Measurements from ENCODE around the gene MSH5. TPM values are rescaled to one million over a fixed set of nuclear protein-coding genes. Genes with fewer than 3 reads are reported as not detected.

MSH5 gene
- total and polyA plus RNA-seq, 2 of the 13 experiments (the other 11 are each of a cell fraction or from before 2014, with no cell fraction given), result 10.2 to 38.7 TPM

DNA sequence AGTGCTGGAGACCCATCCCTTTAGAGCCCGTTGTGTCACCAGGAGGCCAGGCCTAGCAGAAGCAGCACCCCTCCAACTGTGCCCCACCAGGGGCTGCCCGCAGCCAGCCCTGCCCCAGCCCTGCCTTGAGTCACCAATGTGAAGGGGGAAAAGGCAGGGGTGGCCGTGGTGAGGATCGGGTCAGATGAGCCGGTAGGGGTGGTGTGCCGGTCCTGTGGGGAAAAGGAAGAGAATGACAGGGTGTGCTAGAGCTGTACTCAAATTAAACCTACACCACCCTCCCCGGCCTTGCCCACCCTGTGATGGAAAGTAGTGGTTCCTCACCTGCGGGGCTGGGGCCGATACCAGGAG is 25.7 kb downstream of the MSH5 start (continued):
- TF ChIP-seq SALL2 (CRISPR knock-in tag; IDR thresholded peaks at IDR 0.05) (no peak), EHMT2 (IDR thresholded peaks at IDR 0.05; ENCODE audit: borderline replicate concordance, low read depth, low read length) (no peak), ZNF333 (CRISPR knock-in tag; IDR thresholded peaks at IDR 0.05; ENCODE audit: borderline replicate concordance) (0 out of 2 replicates have a peak, but pooled peaks have one; percentile 7), NKX3-1 (CRISPR knock-in tag; IDR thresholded peaks at IDR 0.05) (no peak), NFE2 (CRISPR knock-in tag; IDR thresholded peaks at IDR 0.05) (no peak), FOXC1 (CRISPR knock-in tag; IDR thresholded peaks at IDR 0.05; ENCODE audit: borderline replicate concordance) (no peak)
- TF ChIP-seq, protein P1, sequence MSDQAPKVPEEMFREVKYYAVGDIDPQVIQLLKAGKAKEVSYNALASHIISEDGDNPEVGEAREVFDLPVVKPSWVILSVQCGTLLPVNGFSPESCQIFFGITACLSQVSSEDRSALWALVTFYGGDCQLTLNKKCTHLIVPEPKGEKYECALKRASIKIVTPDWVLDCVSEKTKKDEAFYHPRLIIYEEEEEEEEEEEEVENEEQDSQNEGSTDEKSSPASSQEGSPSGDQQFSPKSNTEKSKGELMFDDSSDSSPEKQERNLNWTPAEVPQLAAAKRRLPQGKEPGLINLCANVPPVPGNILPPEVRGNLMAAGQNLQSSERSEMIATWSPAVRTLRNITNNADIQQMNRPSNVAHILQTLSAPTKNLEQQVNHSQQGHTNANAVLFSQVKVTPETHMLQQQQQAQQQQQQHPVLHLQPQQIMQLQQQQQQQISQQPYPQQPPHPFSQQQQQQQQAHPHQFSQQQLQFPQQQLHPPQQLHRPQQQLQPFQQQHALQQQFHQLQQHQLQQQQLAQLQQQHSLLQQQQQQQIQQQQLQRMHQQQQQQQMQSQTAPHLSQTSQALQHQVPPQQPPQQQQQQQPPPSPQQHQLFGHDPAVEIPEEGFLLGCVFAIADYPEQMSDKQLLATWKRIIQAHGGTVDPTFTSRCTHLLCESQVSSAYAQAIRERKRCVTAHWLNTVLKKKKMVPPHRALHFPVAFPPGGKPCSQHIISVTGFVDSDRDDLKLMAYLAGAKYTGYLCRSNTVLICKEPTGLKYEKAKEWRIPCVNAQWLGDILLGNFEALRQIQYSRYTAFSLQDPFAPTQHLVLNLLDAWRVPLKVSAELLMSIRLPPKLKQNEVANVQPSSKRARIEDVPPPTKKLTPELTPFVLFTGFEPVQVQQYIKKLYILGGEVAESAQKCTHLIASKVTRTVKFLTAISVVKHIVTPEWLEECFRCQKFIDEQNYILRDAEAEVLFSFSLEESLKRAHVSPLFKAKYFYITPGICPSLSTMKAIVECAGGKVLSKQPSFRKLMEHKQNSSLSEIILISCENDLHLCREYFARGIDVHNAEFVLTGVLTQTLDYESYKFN (CRISPR knock-in tag; conservative IDR thresholded peaks at IDR 0.05), result 0 out of 2 replicates have a peak, but pooled peaks have one; percentile 0

DNA sequence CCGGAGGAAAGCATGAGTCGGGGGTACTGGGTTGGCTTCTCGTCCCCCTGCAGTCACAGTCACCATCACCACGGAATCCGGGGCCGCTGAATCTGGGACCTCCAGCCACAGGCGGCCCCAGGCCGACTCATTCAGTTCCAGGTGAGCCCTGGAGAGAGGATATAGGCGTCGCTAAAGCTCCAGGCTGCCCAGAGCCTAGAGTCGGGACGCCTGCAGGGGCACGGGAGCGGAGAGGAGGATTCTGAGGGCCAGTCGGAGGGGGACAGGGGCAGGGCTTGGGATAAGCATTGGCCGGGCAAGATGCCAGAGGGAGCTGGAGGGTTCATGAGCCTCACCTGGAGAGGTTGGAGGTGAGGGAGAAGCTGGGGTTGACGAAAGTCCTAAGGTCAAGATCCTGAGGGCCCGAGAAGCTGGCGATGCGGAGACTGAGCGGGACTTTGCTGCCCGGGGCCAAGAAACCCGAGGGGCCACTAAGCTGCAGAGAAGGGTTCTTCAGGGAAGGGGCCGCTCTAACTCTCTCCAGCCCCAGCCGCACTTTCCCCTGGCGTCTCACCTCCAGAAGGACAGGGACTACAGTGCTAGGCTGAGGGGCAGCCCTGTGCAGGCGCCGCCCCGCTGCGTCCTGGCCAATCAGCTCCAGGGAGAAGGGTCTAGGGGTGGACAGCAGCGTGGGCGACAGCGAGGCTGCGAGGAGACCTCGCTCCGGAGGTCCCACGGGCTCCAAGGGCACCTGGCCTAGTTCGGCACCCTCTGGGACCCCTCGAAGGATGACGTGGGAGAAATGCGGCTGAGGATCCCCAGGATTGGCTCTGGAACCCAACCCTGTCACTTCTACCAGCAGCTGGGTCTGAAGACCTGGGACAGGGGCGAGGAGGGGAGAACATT is 26.3 kb downstream of the MSH5 start:
- Histone ChIP-seq H3K79me2 (ENCODE audit: insufficient read depth, low read length) (no peaks in the 10 kb centered on the region), H3K4me3 (replicated peaks in 1 of 3; ENCODE audit: insufficient read depth in 1 of 3, low read depth in 2 of 3, low read length in 3 of 3) (peak overlapping the region; percentile 46 to 74 (median 56)), H3K36me3 (replicated peaks in 1 of 2; ENCODE audit: control insufficient read depth in 1 of 2, insufficient read depth in 2 of 2, low read length in 2 of 2) (peaks cover 0 to 1% of the 10 kb centered on the region in 2 experiments; a peak in 1 of 5 replicates), H4K20me1 (ENCODE audit: insufficient read depth, low read length) (no peaks in the 10 kb centered on the region), H3K27ac (ENCODE audit: extremely low read length, insufficient read depth, low read length) (no peak overlapping the region), H3K27me3 (ENCODE audit: control insufficient read depth in 1 of 2, insufficient read depth in 2 of 2, low read length in 2 of 2) (no peaks in the 10 kb centered on the region), H3K9me3 (ENCODE audit: low read length) (no peaks in the 10 kb centered on the region), H3K4me2 (ENCODE audit: low read depth, low read length) (peak overlapping the region; percentile 90), H3K4me1 (ENCODE audit: insufficient read depth, low read length) (peaks cover 50% of the 10 kb centered on the region), H2AFZ (ENCODE audit: low read length) (no peak overlapping the region), H3K9ac (ENCODE audit: insufficient read depth, low read depth, low read length) (peak overlapping the region; percentile 66)
- 21% methylated on average over 42 of the region's 42 CpGs for WGBS (ENCODE audit: low lambda C conversion rate)
- CTCF ChIA-PET (ENCODE audit: low intra/inter-chr PET ratio, low total read pairs), result interaction anchor here (0.9 kb wide), 1 partner anchor 36 kb away, joined by 4 read pairs; no protein-coding TSS in a partner anchor
- no TSS peak for BruUV-seq (replicated peaks)
- DNase-seq (ENCODE audit: low spot score) (peak; percentile 67), FAIRE-seq (peak; percentile 84), ATAC-seq (peak; percentile 95)
- in situ Hi-C loops (cut with HindIII; ENCODE audit: extremely low pct_ligation_motif_present, low pct_unique_long_range_greater_than_20kb), result loop anchor here (5.0 kb wide), 2 partner anchors 34 to 84 kb away; partner anchors contain the start of gene LY6G5C
- POLR2A ChIA-PET, result interaction anchor here (0.7 to 2.3 kb wide), 37 partner anchors 9 to 155 kb away, joined by 3 to 172 read pairs (median 5); partner anchors contain the start of genes ABHD16A, APOM, BAG6 and C6orf47
- intact Hi-C loops (cut with micrococcal nuclease; ENCODE audit: unreplicated experiment), result no loop called here
- TF ChIP-seq ZNF33B (CRISPR knock-in tag; IDR thresholded peaks at IDR 0.05) (peak; percentile 90), SOX5 (CRISPR knock-in tag; IDR thresholded peaks at IDR 0.05; ENCODE audit: borderline replicate concordance) (peak; percentile 48), ZNF619 (CRISPR knock-in tag; IDR thresholded peaks at IDR 0.05) (no peak)
- TF ChIP-seq, protein P2, sequence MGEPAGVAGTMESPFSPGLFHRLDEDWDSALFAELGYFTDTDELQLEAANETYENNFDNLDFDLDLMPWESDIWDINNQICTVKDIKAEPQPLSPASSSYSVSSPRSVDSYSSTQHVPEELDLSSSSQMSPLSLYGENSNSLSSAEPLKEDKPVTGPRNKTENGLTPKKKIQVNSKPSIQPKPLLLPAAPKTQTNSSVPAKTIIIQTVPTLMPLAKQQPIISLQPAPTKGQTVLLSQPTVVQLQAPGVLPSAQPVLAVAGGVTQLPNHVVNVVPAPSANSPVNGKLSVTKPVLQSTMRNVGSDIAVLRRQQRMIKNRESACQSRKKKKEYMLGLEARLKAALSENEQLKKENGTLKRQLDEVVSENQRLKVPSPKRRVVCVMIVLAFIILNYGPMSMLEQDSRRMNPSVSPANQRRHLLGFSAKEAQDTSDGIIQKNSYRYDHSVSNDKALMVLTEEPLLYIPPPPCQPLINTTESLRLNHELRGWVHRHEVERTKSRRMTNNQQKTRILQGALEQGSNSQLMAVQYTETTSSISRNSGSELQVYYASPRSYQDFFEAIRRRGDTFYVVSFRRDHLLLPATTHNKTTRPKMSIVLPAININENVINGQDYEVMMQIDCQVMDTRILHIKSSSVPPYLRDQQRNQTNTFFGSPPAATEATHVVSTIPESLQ (CRISPR knock-in tag; conservative IDR thresholded peaks at IDR 0.05), result no peak; the same call in 1 of the 2 replicates
- TF ChIP-seq, protein P3, sequence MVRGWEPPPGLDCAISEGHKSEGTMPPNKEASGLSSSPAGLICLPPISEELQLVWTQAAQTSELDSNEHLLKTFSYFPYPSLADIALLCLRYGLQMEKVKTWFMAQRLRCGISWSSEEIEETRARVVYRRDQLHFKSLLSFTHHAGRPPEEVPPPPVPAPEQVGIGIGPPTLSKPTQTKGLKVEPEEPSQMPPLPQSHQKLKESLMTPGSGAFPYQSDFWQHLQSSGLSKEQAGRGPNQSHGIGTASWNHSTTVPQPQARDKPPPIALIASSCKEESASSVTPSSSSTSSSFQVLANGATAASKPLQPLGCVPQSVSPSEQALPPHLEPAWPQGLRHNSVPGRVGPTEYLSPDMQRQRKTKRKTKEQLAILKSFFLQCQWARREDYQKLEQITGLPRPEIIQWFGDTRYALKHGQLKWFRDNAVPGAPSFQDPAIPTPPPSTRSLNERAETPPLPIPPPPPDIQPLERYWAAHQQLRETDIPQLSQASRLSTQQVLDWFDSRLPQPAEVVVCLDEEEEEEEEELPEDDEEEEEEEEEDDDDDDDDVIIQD (CRISPR knock-in tag; IDR thresholded peaks at IDR 0.05; ENCODE audit: low read depth), result peak; percentile 58

Data from HepG2 (cell line).